IMR-90 (cell line): ENCODE results near the gene SERPING1. TPM values are rescaled to one million over a fixed set of nuclear protein-coding genes. Genes with fewer than 3 reads are reported as not detected.

ENCODE experiments used
- ATAC-seq: fragments of 200-7000 bp; cut with Tn5 transposase; 2 replicates; pipeline ENCODE4 v1.9.1; 2020; ENCODE audit warnings: low read depth, mild to moderate bottlenecking, moderate library complexity
- BruUV-seq: library from RNA; stranded (reverse); fragments of 400-500 nt; replicated peaks from 2 replicates; lab custom pipeline; 2021; lab: Mats Ljungman, UMichigan
- CTCF ChIA-PET: fragments of 300-600 bp; formaldehyde crosslinking; extraction: SDS; loops from one replicate; lab custom pipeline; 2021; ENCODE audit warnings: antibody characterized with exemption; lab: Yijun Ruan, JAX
- POLR2A ChIA-PET: fragments of 300-600 bp; sonication (Branson Sonifier 250); formaldehyde crosslinking; loops from one replicate; lab custom pipeline; 2022; ENCODE audit warnings: antibody characterized with exemption; ENCODE audit not compliant: unreplicated experiment; lab: Charles Lee
- DNase-seq: peaks from one replicate; pipeline ENCODE4 v3.0.0; 2013
- H2AFZ ChIP-seq: replicated peaks from 2 replicates; pipeline ENCODE3; 2013; ENCODE audit warnings: low read length, mild to moderate bottlenecking; ENCODE audit not compliant: poor library complexity
- H2AK5ac ChIP-seq: 2 replicates; pipeline ENCODE4 v1.6.1; 2013; ENCODE audit warnings: low read depth, low read length, inconsistent platforms
- H2AK9ac ChIP-seq: replicated peaks from 2 replicates; pipeline ENCODE3; 2013; ENCODE audit warnings: mild to moderate bottlenecking, low read depth, low read length, moderate library complexity; ENCODE audit not compliant: poor library complexity
- H2BK120ac ChIP-seq: 2 replicates; pipeline ENCODE4 v1.6.1; 2013; ENCODE audit warnings: low read depth, low read length, inconsistent platforms
- H2BK15ac ChIP-seq: 3 replicates; pipeline ENCODE4 v1.6.1; 2013; ENCODE audit warnings: low read depth, low read length, inconsistent platforms
- H2BK20ac ChIP-seq: 2 replicates; pipeline ENCODE4 v1.6.1; 2013; ENCODE audit warnings: low read depth, mild to moderate bottlenecking, inconsistent platforms, low read length, moderate library complexity
- H2BK5ac ChIP-seq: 2 replicates; pipeline ENCODE4 v1.6.1; 2013; ENCODE audit warnings: mild to moderate bottlenecking, low read depth, low read length, inconsistent platforms; ENCODE audit not compliant: poor library complexity, severe bottlenecking
- H3K14ac ChIP-seq: replicated peaks from 2 replicates; pipeline ENCODE4 v1.6.1; 2013; ENCODE audit warnings: low read depth, low read length, inconsistent platforms
- H3K18ac ChIP-seq: 2 replicates; pipeline ENCODE4 v1.6.1; 2013; ENCODE audit warnings: low read depth, low read length, control low read depth
- H3K23ac ChIP-seq: 2 replicates; pipeline ENCODE4 v1.6.1; 2013; ENCODE audit warnings: low read depth, low read length, inconsistent platforms
- H3K27ac ChIP-seq: 2 replicates; pipeline ENCODE4 v1.5.1; 2013; ENCODE audit warnings: mild to moderate bottlenecking, control low read depth, low read length; ENCODE audit not compliant: insufficient read depth
- H3K27me3 ChIP-seq: 2 replicates; pipeline ENCODE4 v1.6.1; 2013; ENCODE audit warnings: low read length; ENCODE audit not compliant: control insufficient read depth, insufficient read depth
- H3K36me3 ChIP-seq: 2 replicates; pipeline ENCODE4 v1.6.1; 2013; ENCODE audit warnings: low read length, mixed read lengths; ENCODE audit not compliant: control insufficient read depth, insufficient read depth
- H3K4ac ChIP-seq: 2 replicates; pipeline ENCODE4 v1.6.1; 2013; ENCODE audit warnings: low read depth, low read length, inconsistent platforms
- H3K4me1 ChIP-seq: 2 replicates; pipeline ENCODE4 v1.6.1; 2013; ENCODE audit warnings: low read length, mixed read lengths; ENCODE audit not compliant: control insufficient read depth, insufficient read depth
- H3K4me2 ChIP-seq: 2 replicates; pipeline ENCODE4 v1.6.1; 2013; ENCODE audit warnings: low read depth, mild to moderate bottlenecking, control low read depth, low read length, moderate library complexity
- H3K4me3 ChIP-seq: 2 replicates; pipeline ENCODE4 v1.5.1; 2013; ENCODE audit warnings: low read depth, mild to moderate bottlenecking, control low read depth, low read length, moderate library complexity; ENCODE audit not compliant: insufficient read depth
- H3K56ac ChIP-seq: 2 replicates; pipeline ENCODE4 v1.6.1; 2013; ENCODE audit warnings: low read length, inconsistent platforms; ENCODE audit not compliant: insufficient read depth; ENCODE audit errors: extremely low read depth
- H3K79me1 ChIP-seq, 2 experiments: 2 replicates each; pipeline ENCODE4 v1.6.1; 2013; ENCODE audit warnings: low read length in 2 of 2, inconsistent platforms in 1 of 2, low read depth in 1 of 2
- H3K9ac ChIP-seq: 2 replicates; pipeline ENCODE4 v1.6.1; 2013; ENCODE audit warnings: low read depth, low read length, control low read depth
- H3K9me1 ChIP-seq: 2 replicates; pipeline ENCODE4 v1.6.1; 2013; ENCODE audit warnings: low read length, inconsistent platforms; ENCODE audit not compliant: insufficient read depth
- H3K9me3 ChIP-seq: 2 replicates; pipeline ENCODE4 v1.6.1; 2013; ENCODE audit warnings: low read length; ENCODE audit not compliant: control insufficient read depth, insufficient read depth
- H4K20me1 ChIP-seq: 2 replicates; pipeline ENCODE4 v1.6.1; 2013; ENCODE audit warnings: low read length, inconsistent platforms; ENCODE audit not compliant: insufficient read depth
- H4K5ac ChIP-seq: 2 replicates; pipeline ENCODE4 v1.6.1; 2013; ENCODE audit warnings: mild to moderate bottlenecking, low read depth, low read length, control low read depth
- H4K8ac ChIP-seq, 2 experiments: 2 replicates each; pipeline ENCODE4 v1.6.1; 2013; ENCODE audit warnings: low read depth in 2 of 2, low read length in 2 of 2, control low read depth in 1 of 2, inconsistent platforms in 1 of 2
- H4K91ac ChIP-seq: 2 replicates; pipeline ENCODE4 v1.6.1; 2013; ENCODE audit warnings: low read depth, low read length, inconsistent platforms; ENCODE audit not compliant: insufficient read depth
- BHLHE40 ChIP-seq: fragments of 150-350 bp; IDR thresholded peaks from 2 replicates; pipeline ENCODE4 v1.6.1; 2016; ENCODE audit warnings: mild to moderate bottlenecking, low read depth, low read length
- CEBPB ChIP-seq: IDR thresholded peaks from 2 replicates; pipeline ENCODE4 v1.6.1; 2012; ENCODE audit warnings: low read depth, low read length, improper control_type of control experiment
- CHD1 ChIP-seq: IDR thresholded peaks from 2 replicates; pipeline ENCODE4 v1.6.1; 2012; ENCODE audit warnings: low read depth, low read length, improper control_type of control experiment
- MAZ ChIP-seq: IDR thresholded peaks from 2 replicates; pipeline ENCODE4 v1.6.1; 2012; ENCODE audit warnings: low read depth, mild to moderate bottlenecking, low read length, improper control_type of control experiment, moderate library complexity, borderline replicate concordance
- MXI1 ChIP-seq: IDR thresholded peaks from 2 replicates; pipeline ENCODE4 v1.6.1; 2012; ENCODE audit warnings: low read depth, mild to moderate bottlenecking, low read length, moderate library complexity, borderline replicate concordance
- NFE2L2 ChIP-seq: fragments of 150-350 bp; IDR thresholded peaks from 2 replicates; pipeline ENCODE4 v1.6.1; 2016; ENCODE audit warnings: low read depth, mild to moderate bottlenecking, low read length
- POLR2A ChIP-seq: IDR thresholded peaks from 2 replicates; pipeline ENCODE4 v1.6.1; 2012; ENCODE audit warnings: mild to moderate bottlenecking, low read depth, low read length
- RAD21 ChIP-seq: IDR thresholded peaks from 2 replicates; pipeline ENCODE4 v1.6.1; 2012; ENCODE audit warnings: low read length, improper control_type of control experiment
- RCOR1 ChIP-seq: IDR thresholded peaks from 2 replicates; pipeline ENCODE4 v1.6.1; 2012; ENCODE audit warnings: mild to moderate bottlenecking, low read length, improper control_type of control experiment; ENCODE audit not compliant: insufficient replicate concordance
- RFX5 ChIP-seq: IDR thresholded peaks from 2 replicates; pipeline ENCODE4 v1.8.0; 2012; ENCODE audit warnings: low read depth, mild to moderate bottlenecking, low read length, moderate library complexity
- WGBS, 2 experiments: methylation state at CpG; one replicate each; pipeline versions ENCODE4 v1.1.5 to v1.1.7; 2013; ENCODE audit warnings: missing lambda C conversion rate in 2 of 2; ENCODE audit not compliant: insufficient read length in 1 of 2; ENCODE audit errors: extremely low coverage in 2 of 2; 5-methylcytosine and 5-hydroxymethylcytosine counted together
- dilution Hi-C: fragments of 300-500 bp; cut with HindIII; formaldehyde crosslinking; loops from one replicate; pipeline ENCODE4 v1.14.3; 2018; ENCODE audit warnings: low sequenced_read_pairs; ENCODE audit not compliant: unreplicated experiment
- in situ Hi-C: fragments of 300-500 bp; cut with MboI; formaldehyde crosslinking; loops from 3 replicates; pipeline ENCODE4 v1.14.3; 2019; ENCODE audit warnings: low sequenced_read_pairs, inconsistent platforms, mixed read lengths
- intact Hi-C: fragments of 100-400 bp; cut with micrococcal nuclease; formaldehyde crosslinking; loops from 2 replicates; pipeline ENCODE4 v1.10.0; 2022
- polyA plus RNA-seq, 3 experiments: library from polyadenylated mRNA; depleted of rRNA; stranded (reverse); fragments of >200 nt; gene quantifications; 2 replicates each; pipeline ENCODE4 v1.2.3, GENCODE V29; 2012; ENCODE audit warnings: low replicate concordance in 1 of 3
- total RNA-seq: library from RNA; depleted of rRNA; stranded (reverse); fragments of >200 nt; gene quantifications from 2 replicates; pipeline ENCODE4 v1.2.3, GENCODE V29; 2012
- TF ChIP-seq, protein P1 (sequence below): conservative IDR thresholded peaks from 2 replicates; pipeline ENCODE4 v1.5.1; 2012; ENCODE audit warnings: mild to moderate bottlenecking, low read depth, low read length, improper control_type of control experiment

SERPING1 gene
- total and polyA plus RNA-seq, 2 of the 4 experiments (the other 2 are of a cell fraction): 2.0 to 30.7 TPM

DNA sequence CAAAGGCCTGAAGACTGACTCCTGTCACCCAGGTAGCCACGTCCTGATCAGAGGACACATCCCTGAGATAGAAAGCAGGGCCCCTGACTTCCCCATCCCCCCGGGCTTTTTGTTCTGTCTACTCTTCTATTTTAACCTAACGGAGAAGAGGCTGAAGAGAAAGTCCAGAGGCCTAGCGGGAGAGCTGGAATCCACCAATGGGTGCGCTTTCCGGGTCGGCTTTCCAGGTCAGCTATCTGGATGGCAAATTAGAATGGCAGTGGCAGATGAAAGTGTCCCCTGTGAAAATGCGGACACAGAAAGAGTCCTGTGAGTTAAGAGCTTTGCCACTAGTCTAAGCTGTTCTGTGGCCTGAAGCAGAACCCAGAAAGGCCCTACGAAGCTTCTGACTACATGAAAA lies 13.1 kb upstream of the SERPING1 start:
- H3K14ac ChIP-seq: no peak overlapping the region
- H3K56ac ChIP-seq: no peak overlapping the region
- H3K9me3 ChIP-seq: no peaks in the 10 kb centered on the region
- POLR2A ChIA-PET: no interaction called here
- no peak overlapping the region for H4K5ac ChIP-seq
- H3K9ac ChIP-seq: no peak overlapping the region
- no peak overlapping the region for H3K27ac ChIP-seq
- CTCF ChIA-PET: no interaction called here
- no peaks in the 10 kb centered on the region for H3K79me1 ChIP-seq
- no peak overlapping the region for H4K8ac ChIP-seq
- WGBS, 2 experiments: 68% methylated on average over 7 of the region's 9 CpGs; no CpG with 5 or more reads in 1 of the 2 experiments
- no TSS peak for BruUV-seq
- no peaks in the 10 kb centered on the region for H3K36me3 ChIP-seq
- H3K4me2 ChIP-seq: no peak overlapping the region
- H3K4me1 ChIP-seq: no peaks in the 10 kb centered on the region
- ATAC-seq (no peak), DNase-seq (no peak)
- no peaks in the 10 kb centered on the region for H3K9me1 ChIP-seq
- dilution Hi-C loops (no loop called here), intact Hi-C loops (no loop called here), in situ Hi-C loops (no loop called here)
- no peak overlapping the region for H3K23ac ChIP-seq
- H4K91ac ChIP-seq: no peak overlapping the region
- H3K4me3 ChIP-seq: no peak overlapping the region
- no peak overlapping the region for H2BK15ac ChIP-seq
- no peak overlapping the region for H3K18ac ChIP-seq
- no peak overlapping the region for H2AK9ac ChIP-seq
- no peak overlapping the region for H2AK5ac ChIP-seq
- H3K27me3 ChIP-seq: peaks cover 15% of the 10 kb centered on the region
- no peak overlapping the region for H3K4ac ChIP-seq
- H2AFZ ChIP-seq: no peak overlapping the region
- no peak overlapping the region for H2BK5ac ChIP-seq
- H2BK20ac ChIP-seq: no peak overlapping the region
- H4K20me1 ChIP-seq: no peaks in the 10 kb centered on the region
- TF ChIP-seq POLR2A (no peak), RFX5 (no peak), MAZ (no peak), RAD21 (no peak), MXI1 (no peak), RCOR1 (no peak), NFE2L2 (no peak), CHD1 (no peak), BHLHE40 (no peak), CEBPB (no peak)
- TF ChIP-seq, protein P1, sequence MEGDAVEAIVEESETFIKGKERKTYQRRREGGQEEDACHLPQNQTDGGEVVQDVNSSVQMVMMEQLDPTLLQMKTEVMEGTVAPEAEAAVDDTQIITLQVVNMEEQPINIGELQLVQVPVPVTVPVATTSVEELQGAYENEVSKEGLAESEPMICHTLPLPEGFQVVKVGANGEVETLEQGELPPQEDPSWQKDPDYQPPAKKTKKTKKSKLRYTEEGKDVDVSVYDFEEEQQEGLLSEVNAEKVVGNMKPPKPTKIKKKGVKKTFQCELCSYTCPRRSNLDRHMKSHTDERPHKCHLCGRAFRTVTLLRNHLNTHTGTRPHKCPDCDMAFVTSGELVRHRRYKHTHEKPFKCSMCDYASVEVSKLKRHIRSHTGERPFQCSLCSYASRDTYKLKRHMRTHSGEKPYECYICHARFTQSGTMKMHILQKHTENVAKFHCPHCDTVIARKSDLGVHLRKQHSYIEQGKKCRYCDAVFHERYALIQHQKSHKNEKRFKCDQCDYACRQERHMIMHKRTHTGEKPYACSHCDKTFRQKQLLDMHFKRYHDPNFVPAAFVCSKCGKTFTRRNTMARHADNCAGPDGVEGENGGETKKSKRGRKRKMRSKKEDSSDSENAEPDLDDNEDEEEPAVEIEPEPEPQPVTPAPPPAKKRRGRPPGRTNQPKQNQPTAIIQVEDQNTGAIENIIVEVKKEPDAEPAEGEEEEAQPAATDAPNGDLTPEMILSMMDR: no peak
- H2BK120ac ChIP-seq: no peak overlapping the region
